ENCODE measurements around the gene ANKRD36.
"Not testable (repeated sequence)": the region's sequence is repeated elsewhere in the genome, so short reads cannot be mapped to it uniquely, and the experiment has no call there.

The ANKRD36 gene

GRCh38 chr2:97113050-97113881, at the start of gene ANKRD36:
ANKRD36 (plus strand) TSS chr2:97113153; CDS start chr2:97113740, 587 bp downstream.
- peak; percentile 74 for DNase-seq (ENCODE audit: low spot score)

DNA sequence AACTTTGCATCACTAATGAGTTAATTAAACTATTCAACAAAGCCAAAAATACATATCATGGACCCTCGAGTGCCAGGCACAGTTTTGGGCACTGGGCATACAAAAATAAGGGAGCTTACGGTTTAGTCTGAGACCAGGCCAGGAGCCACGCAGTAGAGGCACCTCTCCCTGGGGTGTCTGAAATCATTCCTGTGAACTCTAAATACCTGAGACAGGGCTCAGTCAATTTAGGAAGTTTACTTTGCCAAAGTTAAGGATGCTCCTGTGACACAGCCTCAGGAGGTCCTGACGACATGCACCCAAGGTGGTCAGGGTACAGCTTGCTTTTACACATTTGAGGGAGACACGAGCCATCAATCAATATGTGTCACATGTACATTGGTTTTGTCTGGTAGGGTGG, 46.9 kb upstream of the ANKRD36 start:
- DNase-seq (ENCODE audit: low spot score): not testable (repeated sequence)

DNA sequence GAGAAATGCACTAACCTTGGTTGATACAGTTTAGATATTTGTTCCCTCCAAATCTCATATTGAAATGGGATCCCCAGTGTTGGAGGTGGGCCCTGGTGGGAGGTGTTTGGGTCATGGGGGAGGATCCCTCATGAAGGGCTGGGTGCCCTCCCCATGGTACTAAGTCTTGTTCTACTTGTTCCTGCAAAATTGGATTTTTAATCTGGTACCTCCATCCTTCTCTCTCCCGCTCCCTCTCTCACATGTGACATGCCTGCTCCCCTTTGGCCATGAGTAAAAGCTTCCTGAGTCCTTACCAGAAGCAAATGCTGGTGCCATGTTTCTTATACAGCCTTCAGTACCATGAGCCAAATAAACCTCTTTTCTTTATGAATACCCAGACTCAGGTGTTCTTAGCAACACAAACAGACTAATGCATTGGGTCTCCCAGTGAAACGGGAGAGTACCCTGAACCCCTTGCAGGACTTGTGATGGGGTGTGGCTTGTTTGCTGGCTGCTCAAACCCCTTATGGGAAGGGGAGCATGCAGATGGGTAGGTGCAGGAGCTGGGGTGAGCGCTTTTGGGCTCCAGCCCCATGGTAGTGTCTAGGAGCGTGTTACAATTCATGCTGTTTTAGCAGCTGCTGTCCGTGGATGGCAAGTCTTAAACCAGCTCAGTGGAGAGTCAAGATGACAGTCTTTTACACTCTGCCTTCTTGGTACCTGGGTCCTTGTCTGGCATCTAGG, 45.5 kb upstream of the ANKRD36 start:
- no peak for DNase-seq (ENCODE audit: low spot score)

GRCh38 chr2:97068074-97068473, 44.9 kb upstream of the ANKRD36 start:
- DNase-seq (ENCODE audit: low spot score): no peak

DNA sequence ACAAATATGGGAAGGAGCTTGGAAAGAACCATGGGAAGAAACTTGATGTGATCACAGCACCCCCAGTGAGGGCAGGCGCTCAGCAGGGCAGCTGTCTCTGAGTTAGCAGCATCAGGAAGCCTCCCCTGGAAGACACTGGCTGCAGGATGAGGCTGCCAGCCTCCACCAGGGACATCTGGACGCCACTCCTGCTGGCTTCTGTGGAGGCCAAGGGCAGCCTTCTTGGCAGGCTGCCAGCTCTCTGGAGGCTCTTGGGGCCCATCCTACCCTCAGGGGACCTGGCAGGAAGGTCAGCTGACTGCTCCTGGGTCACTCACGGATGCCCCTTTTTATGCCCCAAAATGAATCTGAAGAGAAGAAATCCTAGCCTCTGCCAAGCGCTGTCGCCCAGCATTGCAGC, 44.2 kb upstream of the ANKRD36 start:
- DNase-seq (ENCODE audit: low spot score): not testable (repeated sequence)

DNA sequence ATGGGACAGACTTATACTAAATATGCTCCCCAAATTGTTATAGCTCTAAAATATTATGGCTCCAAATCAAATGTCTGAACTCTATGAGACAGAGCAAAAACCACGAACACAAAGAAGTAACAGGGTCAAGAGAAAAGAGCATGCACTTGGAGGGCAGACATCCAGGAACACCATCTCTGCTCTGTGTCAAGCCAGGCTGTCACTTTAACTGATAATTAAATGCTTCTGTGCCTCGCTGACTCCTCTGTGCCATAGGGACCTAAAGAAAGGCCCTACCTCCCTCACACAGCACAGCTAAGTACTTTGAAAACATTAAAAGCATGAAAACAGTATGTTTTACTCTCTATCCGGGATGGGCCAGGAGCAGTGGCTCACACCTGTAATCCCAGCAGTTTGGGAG, 42.0 kb upstream of the ANKRD36 start:
- not testable (repeated sequence) for DNase-seq (ENCODE audit: low spot score)

DNA sequence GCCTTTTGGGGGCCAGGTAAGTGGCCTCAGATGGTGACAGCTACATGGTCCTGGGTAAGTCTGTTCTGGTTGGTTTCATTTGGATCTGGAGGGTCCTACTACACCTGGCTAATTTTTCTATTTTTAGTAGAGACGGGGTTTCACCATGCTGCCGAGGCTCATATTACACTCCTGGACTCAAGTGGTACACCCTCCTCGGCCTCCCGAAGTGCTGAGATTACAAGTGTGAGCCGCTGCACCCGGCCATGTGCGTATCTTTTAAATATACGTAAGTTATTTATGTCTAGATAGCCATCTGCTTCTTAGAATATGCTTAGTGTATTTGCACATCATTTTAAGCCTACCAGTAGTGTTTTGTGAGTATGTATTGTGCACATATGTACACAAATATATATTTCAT, 35.7 kb upstream of the ANKRD36 start:
- DNase-seq (ENCODE audit: low spot score): not testable (repeated sequence)

GRCh38 chr2:97080855-97081254, 32.1 kb upstream of the ANKRD36 start:
- not testable (repeated sequence) for DNase-seq (ENCODE audit: low spot score)

DNA sequence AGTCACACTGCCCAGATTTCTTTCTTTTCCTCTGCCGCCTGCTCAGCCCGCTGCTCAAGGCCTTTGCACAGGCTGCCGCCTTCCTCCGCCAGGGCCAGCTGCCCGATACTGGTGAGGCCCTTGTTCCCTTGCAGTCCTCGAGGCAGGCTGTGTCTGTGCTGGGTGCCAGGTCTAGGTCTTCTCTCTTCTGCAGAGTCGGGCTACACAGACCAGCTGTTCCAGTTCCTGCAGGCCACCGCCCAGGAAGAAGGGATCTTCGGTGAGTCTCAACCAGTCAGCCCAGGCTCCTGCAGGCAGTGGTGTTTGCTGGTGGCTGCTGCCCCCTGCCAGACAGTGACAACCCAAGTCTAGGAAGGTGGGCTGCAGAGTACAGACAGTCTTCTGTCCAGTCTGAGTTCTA, 30.7 kb upstream of the ANKRD36 start:
- not testable (repeated sequence) for DNase-seq (ENCODE audit: low spot score)

DNA sequence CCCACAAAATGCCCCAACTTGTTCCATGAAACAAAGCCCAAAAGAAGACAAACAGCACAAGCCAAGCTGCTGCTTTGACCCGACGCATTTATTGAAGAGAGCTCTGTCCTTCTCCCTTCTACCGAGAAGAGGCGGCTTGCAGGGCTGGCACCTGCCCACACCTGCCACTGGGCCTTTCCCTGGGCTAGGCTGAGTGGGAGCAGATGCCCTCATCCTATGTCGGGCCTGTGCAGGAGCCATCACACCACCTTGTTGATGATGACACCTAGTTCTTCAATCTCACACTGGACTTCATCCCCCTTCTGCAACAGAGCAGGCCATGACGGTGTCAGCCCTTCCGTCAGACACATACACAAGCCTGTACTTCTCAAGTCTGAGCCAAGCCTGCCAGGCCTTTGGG, 29.4 kb upstream of the ANKRD36 start:
- not testable (repeated sequence) for DNase-seq (ENCODE audit: low spot score)

- DNase-seq (ENCODE audit: low spot score): not testable (repeated sequence)
These were observed 27.9 kb upstream of the ANKRD36 start for GRCh38 chr2:97085093-97085492.

GRCh38 chr2:97088706-97089105, 24.2 kb upstream of the ANKRD36 start:
- not testable (repeated sequence) for DNase-seq (ENCODE audit: low spot score)

DNA sequence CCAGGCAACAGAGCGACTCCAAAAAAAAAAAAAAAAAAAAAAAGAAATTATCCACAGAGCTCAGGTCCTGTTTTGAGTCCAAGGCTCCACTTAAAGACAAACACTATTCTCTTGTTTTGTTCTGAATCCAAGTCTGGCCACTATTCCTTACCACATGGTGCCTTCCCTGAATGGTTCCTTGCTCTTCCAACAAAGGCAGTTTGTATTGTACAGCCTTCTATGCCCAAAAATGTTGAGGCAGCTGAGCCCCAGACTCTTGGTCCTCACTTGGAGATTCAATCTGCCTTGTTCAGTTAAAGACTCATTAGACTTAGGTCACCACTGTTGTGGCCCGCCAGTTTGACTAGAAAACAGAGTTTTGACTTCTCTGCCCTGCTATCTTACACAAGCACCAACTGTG, 20.0 kb upstream of the ANKRD36 start:
- DNase-seq (ENCODE audit: low spot score): not testable (repeated sequence)

DNA sequence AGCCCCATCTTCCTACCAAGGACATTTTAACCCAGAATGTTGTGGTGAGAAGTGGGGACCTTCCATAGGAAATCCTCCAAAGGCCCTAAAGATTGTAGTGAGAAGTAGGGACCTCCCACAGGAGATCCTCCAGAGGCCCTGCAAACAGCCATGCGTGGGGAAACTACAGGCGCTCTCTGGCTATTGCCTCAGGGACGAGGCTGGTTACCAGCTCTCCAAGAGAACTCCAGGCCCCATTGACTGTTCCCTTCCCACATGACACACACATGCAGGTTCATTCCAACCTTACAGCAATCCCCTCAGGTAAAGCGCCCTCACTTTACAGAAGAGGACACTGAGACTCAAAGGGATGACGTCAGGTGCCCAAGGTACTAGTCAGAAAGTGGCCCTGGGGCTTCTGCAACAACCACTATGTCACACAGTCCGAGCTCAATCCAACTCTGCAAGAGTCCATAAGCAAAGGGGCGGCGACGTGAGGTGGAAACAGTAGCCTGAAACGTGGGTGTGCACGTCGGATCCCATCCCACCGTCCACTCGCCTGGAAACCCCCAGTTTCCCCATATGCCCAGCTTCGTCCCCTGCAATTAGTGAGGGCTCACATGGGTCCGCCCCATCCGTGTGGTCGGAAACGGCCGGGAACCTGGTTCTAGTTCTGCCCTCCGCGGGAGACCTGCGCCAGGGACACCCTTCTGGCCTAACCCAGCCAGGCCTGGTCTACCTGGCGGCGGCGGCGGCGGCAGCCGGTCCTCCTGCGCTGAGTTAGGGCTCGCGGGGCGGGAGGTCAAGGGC, 18.8 kb upstream of the ANKRD36 start:
- DNase-seq (ENCODE audit: low spot score): not testable (repeated sequence)

DNA sequence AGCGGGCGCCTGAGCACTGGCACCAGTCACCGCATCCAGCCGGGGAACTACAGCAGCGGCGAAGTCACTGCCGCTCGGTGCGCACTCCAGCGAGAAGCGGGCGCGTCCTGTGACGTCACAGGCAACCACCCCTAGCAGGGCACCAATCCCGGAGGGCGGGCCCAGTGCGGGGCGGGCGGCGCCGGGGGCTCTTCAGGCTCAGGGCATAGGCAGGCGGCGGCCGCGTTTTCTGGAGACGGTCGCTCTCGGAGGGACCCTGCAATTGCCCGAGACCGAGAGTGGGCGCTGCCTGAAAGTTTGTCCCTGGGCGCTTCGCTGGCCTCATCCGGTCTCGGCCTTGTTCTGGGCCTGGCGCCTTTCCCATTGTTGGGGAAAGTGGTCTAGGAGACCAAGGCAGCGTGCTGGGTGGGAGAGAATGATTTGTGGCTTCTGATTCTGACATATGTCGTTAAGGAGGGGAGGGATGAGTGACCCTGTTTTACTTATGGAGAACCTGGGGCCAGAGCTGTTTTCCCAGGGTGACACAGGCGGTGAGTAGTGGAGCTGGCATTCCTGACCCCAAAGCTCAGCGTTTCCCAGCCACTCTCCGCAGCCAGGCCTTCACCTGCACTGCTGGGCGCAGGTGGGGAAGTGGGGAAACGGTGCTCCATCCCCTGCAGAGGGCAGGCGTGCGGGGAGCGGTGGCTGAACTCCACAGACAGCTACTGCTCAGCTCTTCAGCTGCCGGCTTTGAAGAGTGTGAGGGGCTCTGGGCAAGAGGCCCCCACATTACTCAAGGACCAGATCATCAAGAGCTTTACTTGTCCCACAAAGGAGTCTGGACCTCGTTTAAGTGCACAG, 18.0 kb upstream of the ANKRD36 start, which contains the start of gene FAHD2B:
FAHD2B (minus strand) TSS at position 111 of the 840 bp plus-strand sequence. CDS start 3,176 bp downstream, outside the sequence.
- peak; percentile 60 for DNase-seq (ENCODE audit: low spot score)

DNA sequence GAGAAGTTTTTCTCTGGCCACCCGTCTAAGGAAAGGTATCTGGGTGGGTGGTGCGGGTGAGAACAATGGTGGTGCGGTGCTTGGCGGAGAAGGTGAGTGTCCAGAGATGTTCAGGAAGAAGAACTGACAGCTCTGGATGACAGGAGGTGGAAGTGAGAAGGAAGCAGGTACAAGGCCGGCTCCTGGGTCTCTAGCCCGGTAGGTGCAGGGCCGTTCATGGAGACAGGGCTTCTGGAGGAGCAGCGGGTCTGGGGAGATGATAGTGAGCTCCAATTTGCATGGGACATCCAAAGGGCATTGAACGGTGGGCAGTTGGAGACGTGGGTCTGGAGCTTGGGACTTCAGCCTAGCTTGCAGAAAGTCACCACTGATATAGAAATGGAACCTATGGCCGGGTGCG, 17.3 kb upstream of the ANKRD36 start:
- no peak for DNase-seq (ENCODE audit: low spot score)

DNA sequence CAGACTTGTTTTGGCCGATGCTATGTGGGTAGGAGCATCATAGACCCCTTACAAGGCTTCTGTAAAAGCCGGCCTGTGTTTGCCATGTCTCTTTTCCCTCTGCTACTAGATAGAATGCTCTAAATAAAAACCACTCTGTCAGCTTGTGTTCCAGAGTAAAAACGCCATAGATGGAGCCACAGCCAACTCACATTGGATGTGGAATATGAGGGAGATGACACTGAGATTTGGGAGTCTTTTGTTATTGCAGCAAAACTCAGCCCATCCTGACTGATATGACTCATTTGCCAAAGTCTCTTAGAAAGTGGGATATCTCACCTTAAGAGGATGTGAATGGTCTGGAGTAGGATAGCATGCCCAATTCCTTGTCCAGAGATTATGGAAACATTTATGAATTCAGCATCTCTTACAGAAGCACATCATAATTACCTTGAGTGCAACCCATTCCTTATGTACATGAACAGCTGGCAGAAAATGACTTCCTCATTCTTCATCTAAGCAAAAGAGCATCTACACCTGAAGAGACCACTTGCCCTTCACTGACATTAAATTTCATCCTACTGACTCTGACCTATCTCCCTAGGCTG, 14.1 kb upstream of the ANKRD36 start:
- not testable (repeated sequence) for DNase-seq (ENCODE audit: low spot score)

DNA sequence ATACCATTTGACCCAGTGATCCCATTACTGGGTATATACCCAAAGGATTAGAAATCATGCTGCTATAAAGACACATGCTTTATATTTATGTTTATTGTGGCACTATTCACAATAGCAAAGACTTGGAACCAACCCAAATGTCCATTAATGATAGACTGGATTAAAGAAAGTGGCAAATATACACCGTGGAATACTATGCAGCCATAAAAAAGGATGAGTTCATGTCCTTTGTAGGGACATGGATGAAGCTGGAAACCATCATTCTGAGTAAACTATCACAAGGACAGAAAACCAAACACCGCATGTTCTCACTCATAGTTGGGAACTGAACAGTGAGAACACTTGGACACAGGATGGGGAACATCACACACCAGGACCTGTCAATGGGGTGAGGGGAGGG, 6.1 kb upstream of the ANKRD36 start:
- not testable (repeated sequence) for DNase-seq (ENCODE audit: low spot score)

GRCh38 chr2:97111246-97111645, 1.7 kb upstream of the ANKRD36 start:
- DNase-seq (ENCODE audit: low spot score): not testable (repeated sequence)

GRCh38 chr2:97112320-97113049, 468 bp upstream of the ANKRD36 start:
- peak; percentile 50 for DNase-seq (ENCODE audit: low spot score)

Measured in hematopoietic multipotent progenitor cell treated with erythropoietin and hydrocortisone succinate and interleukin-3 and kit ligand, for 17 days (in vitro differentiated cells).